K562 (cell line): Measurements from ENCODE around the gene PCP2. TPM values are rescaled to one million over a fixed set of nuclear protein-coding genes. Genes with fewer than 3 reads are reported as not detected.

Experiments
- ATAC-seq: fragments of 200-7000 bp; cut with Tn5 transposase; 3 replicates; pipeline ENCODE4 v1.9.1; 2020; ENCODE audit warnings: moderate library complexity
- BruUV-seq: library from RNA; stranded (reverse); fragments of 400-500 nt; replicated peaks from 2 replicates; lab custom pipeline; 2021; lab: Mats Ljungman, UMichigan
- CTCF ChIA-PET: fragments of 300-600 bp; formaldehyde crosslinking; extraction: SDS; loops from one replicate; lab custom pipeline; 2021; ENCODE audit warnings: low intra/inter-chr PET ratio; lab: Yijun Ruan, JAX
- POLR2A ChIA-PET: fragments of 300-600, 350-650 bp; sonication (Branson Sonifier 250); formaldehyde crosslinking; extraction: SDS; loops from one replicate; lab custom pipeline; 2021; ENCODE audit warnings: antibody characterized with exemption, inconsistent platforms; lab: Yijun Ruan, JAX
- DNase-seq, 4 experiments: peaks; one replicate each; pipeline versions ENCODE4 v3.0.0 to v3.0.0-alpha.2; 2011 to 2018; ENCODE audit warnings: low spot score in 3 of 4, mixed read lengths in 3 of 4; ENCODE audit errors: extremely low read depth in 1 of 4
- FAIRE-seq: peaks from 2 replicates; lab custom pipeline; 2011; peaks lifted over from hg19 to GRCh38; lab: Jason Lieb, UNC
- H2AFZ ChIP-seq: 2 replicates; pipeline ENCODE4 v1.6.0; 2011; ENCODE audit warnings: low read depth, low read length, control low read depth, inconsistent platforms
- H3K27ac ChIP-seq: fragments of 200-600 bp; 3 replicates; pipeline ENCODE4 v1.8.0; 2011; ENCODE audit warnings: low read depth, mild to moderate bottlenecking, control low read depth, inconsistent platforms, low read length, moderate library complexity, mixed read lengths; ENCODE audit errors: extremely low read depth
- H3K27me3 ChIP-seq, 2 experiments: fragments of 300-600 bp in 1 of 2; 2 replicates in 1 of 2; 3 replicates in 1 of 2; pipeline versions ENCODE4 v1.6.0 to v1.8.0; 2011; ENCODE audit warnings: inconsistent platforms in 2 of 2, low read length in 2 of 2, mild to moderate bottlenecking in 1 of 2, mixed read lengths in 1 of 2, moderate library complexity in 1 of 2; ENCODE audit not compliant: control insufficient read depth in 2 of 2, insufficient read depth in 2 of 2
- H3K36me3 ChIP-seq: fragments of 300-600 bp; 3 replicates; pipeline ENCODE4 v1.8.0; 2011; ENCODE audit warnings: mild to moderate bottlenecking, low read length, inconsistent platforms; ENCODE audit not compliant: control insufficient read depth, insufficient read depth
- H3K4me1 ChIP-seq, 2 experiments: fragments of 200-600 bp in 1 of 2; replicated peaks in 1 of 2; 2 replicates in 1 of 2; 3 replicates in 1 of 2; pipeline versions ENCODE4 v1.5.1 to v1.8.0; 2011; ENCODE audit warnings: inconsistent platforms in 2 of 2, low read length in 2 of 2, mild to moderate bottlenecking in 1 of 2, mixed read lengths in 1 of 2, moderate library complexity in 1 of 2; ENCODE audit not compliant: control insufficient read depth in 2 of 2, insufficient read depth in 2 of 2
- H3K4me2 ChIP-seq: 2 replicates; pipeline ENCODE4 v1.6.1; 2011; ENCODE audit warnings: low read length, control low read depth, inconsistent platforms, mixed read lengths; ENCODE audit not compliant: insufficient read depth
- H3K4me3 ChIP-seq: fragments of 200-600 bp; sonication (generic), shearing (Covaris generic); 2 replicates; pipeline ENCODE4 v1.5.1; 2016; ENCODE audit warnings: control low read depth, inconsistent platforms
- H3K79me2 ChIP-seq: fragments of 200-600 bp; 3 replicates; pipeline ENCODE4 v1.8.0; 2011; ENCODE audit warnings: low read length, inconsistent platforms; ENCODE audit not compliant: control insufficient read depth, insufficient read depth
- H3K9ac ChIP-seq, 2 experiments: 2 replicates each; pipeline versions ENCODE4 v1.6.0 to v1.6.1; 2011; ENCODE audit warnings: low read depth in 2 of 2, low read length in 2 of 2, control low read depth in 1 of 2, inconsistent platforms in 1 of 2, mild to moderate bottlenecking in 1 of 2, mixed read lengths in 1 of 2; ENCODE audit not compliant: insufficient read depth in 1 of 2
- H3K9me1 ChIP-seq: one replicate; pipeline ENCODE4 v1.6.0; 2011; ENCODE audit warnings: inconsistent platforms, mild to moderate bottlenecking, low read length, moderate library complexity; ENCODE audit not compliant: control insufficient read depth, insufficient read depth
- H3K9me3 ChIP-seq: replicated peaks from 2 replicates; pipeline ENCODE4 v1.5.1; 2011; ENCODE audit warnings: low read depth, low read length, inconsistent platforms; ENCODE audit not compliant: control insufficient read depth, insufficient read depth
- H4K20me1 ChIP-seq: replicated peaks from 2 replicates; pipeline ENCODE4 v1.6.1; 2011; ENCODE audit warnings: low read length, inconsistent platforms, mixed read lengths; ENCODE audit not compliant: control insufficient read depth, insufficient read depth
- ASH1L ChIP-seq: fragments of 450-650 bp; IDR thresholded peaks from 2 replicates; pipeline ENCODE4 v1.6.1; 2018; ENCODE audit warnings: borderline replicate concordance, mild to moderate bottlenecking, low read depth; ENCODE audit not compliant: partially characterized antibody
- MEIS2 ChIP-seq: fragments of 450-650 bp; IDR thresholded peaks from 2 replicates; pipeline ENCODE4 v1.6.1; 2014; ENCODE audit warnings: mild to moderate bottlenecking; ENCODE audit not compliant: partially characterized antibody
- TEAD1 ChIP-seq, 2 experiments: fragments of 450-650 bp in 1 of 2; sonication (generic) in 1 of 2; formaldehyde crosslinking; IDR thresholded peaks; 2 replicates each; pipeline versions ENCODE4 v1.4.0 to v1.8.0; 2020 to 2022; ENCODE audit warnings: mild to moderate bottlenecking in 2 of 2, missing genetic modification reagents in 1 of 2
- ZBTB17 ChIP-seq: fragments of 450-650 bp; formaldehyde crosslinking; IDR thresholded peaks from 2 replicates; pipeline ENCODE4 v1.4.0; 2020; ENCODE audit warnings: mild to moderate bottlenecking
- WGBS: fragments of 100-300 bp; shearing (Covaris generic); methylation state at CpG from one replicate; pipeline ENCODE4 v1.1.6; 2016; ENCODE audit warnings: low coverage, mixed read lengths; ENCODE audit not compliant: insufficient coverage; ENCODE audit errors: missing lambda C conversion rate; 5-methylcytosine and 5-hydroxymethylcytosine counted together
- in situ Hi-C: fragments of 300-500 bp; cut with MboI; formaldehyde crosslinking; loops from 4 replicates; pipeline ENCODE4 v1.15.0; 2018; ENCODE audit warnings: inconsistent platforms, mixed read lengths
- intact Hi-C: fragments of 100-400 bp; cut with micrococcal nuclease; formaldehyde crosslinking; loops from 2 replicates; pipeline ENCODE4 v1.14.2; 2022
- polyA plus RNA-seq, 8 experiments: library from polyadenylated mRNA; depleted of rRNA in 4 of 8; stranded (reverse) in 5 of 8; unstranded in 3 of 8; fragments of >200 nt; fragmentation: Nextera tagmentation in 2 of 8; fragmentation: Illumina TruSeq in 1 of 8; extraction: Ambion mirVana in 2 of 8; extraction: Trizol in 1 of 8; gene quantifications; 2 replicates each; pipeline versions ENCODE4 v1.2.1 to v1.2.3, GENCODE V29; 2011 to 2014; ENCODE audit warnings: inconsistent platforms in 1 of 8, missing spikeins in 1 of 8
- total RNA-seq, 7 experiments: library from RNA; depleted of rRNA in 6 of 7; stranded (reverse); fragments of >200 nt in 6 of 7; fragmentation: Illumina TruSeq in 2 of 7; extraction: Trizol in 2 of 7; gene quantifications; 2 replicates each; pipeline versions ENCODE4 v1.2.1 to v1.2.3, GENCODE V29; 2011 to 2021; ENCODE audit warnings: low replicate concordance in 1 of 7
- TF ChIP-seq, protein P1 (sequence below): sonication (generic); formaldehyde crosslinking; IDR thresholded peaks from 2 replicates; pipeline ENCODE4 v1.5.0; 2020; ENCODE audit warnings: missing genetic modification reagents
- TF ChIP-seq, protein P2 (sequence below), 2 experiments: fragments of 450-650 bp; formaldehyde crosslinking in 1 of 2; IDR thresholded peaks; 2 replicates each; pipeline versions ENCODE4 v1.4.0 to v1.6.1; 2014 to 2020; ENCODE audit warnings: mild to moderate bottlenecking in 2 of 2, borderline replicate concordance in 1 of 2, low read depth in 1 of 2

The PCP2 gene
- total and polyA plus RNA-seq, 9 of the 15 experiments (the other 6 are each of a cell fraction or from before 2014, with no cell fraction given), result 0.17 to 1.3 (median 0.49) TPM; not detected in 3

DNA sequence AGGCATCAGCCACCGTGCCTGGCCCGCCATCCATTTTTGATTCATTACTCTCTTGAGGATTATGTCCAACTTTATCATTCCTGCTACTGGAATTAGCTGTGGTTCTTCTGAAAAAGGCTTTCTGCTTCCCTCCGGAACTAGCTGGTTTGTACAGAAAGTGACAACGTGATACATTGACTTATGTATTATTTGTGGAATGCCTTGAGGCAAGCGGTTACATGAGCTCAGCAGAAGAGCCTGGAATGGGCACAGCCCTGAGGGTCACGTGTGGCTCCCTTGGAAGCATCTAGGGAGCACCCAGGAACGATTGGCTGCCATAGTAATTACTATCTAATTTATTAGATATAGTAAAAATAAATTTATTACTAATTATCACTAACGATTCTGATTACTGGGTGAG, 20.9 kb upstream of the PCP2 start:
- Histone ChIP-seq H3K4me1 (peaks cover 2 to 9% of the 10 kb centered on the region in 2 experiments; a peak in 3 of 5 replicates), H3K4me2 (no peak overlapping the region), H3K79me2 (no peaks in the 10 kb centered on the region), H3K9me1 (no peaks in the 10 kb centered on the region), H2AFZ (no peak overlapping the region), H3K27ac (no peak overlapping the region), H3K4me3 (no peak overlapping the region), H4K20me1 (no peaks in the 10 kb centered on the region), H3K36me3 (no peaks in the 10 kb centered on the region), H3K27me3 (peaks cover 4% of the 10 kb centered on the region in 2 experiments; a peak in 2 of 5 replicates), H3K9ac (no peak overlapping the region), H3K9me3 (no peaks in the 10 kb centered on the region)
- FAIRE-seq, result peak; percentile 29
- in situ Hi-C loops, result no loop called here
- TF ChIP-seq MEIS2, result peak; percentile 23
- TF ChIP-seq TEAD1 (CRISPR knock-in tag; IDR thresholded peaks at IDR 0.05), result no peak
- no peak for TF ChIP-seq ZBTB17 (CRISPR knock-in tag)
- TF ChIP-seq ASH1L, result no peak
- TF ChIP-seq, protein P1, sequence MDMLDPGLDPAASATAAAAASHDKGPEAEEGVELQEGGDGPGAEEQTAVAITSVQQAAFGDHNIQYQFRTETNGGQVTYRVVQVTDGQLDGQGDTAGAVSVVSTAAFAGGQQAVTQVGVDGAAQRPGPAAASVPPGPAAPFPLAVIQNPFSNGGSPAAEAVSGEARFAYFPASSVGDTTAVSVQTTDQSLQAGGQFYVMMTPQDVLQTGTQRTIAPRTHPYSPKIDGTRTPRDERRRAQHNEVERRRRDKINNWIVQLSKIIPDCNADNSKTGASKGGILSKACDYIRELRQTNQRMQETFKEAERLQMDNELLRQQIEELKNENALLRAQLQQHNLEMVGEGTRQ, result 0 out of 2 replicates have a peak, but pooled peaks have one; percentile 13
- TF ChIP-seq, protein P2, sequence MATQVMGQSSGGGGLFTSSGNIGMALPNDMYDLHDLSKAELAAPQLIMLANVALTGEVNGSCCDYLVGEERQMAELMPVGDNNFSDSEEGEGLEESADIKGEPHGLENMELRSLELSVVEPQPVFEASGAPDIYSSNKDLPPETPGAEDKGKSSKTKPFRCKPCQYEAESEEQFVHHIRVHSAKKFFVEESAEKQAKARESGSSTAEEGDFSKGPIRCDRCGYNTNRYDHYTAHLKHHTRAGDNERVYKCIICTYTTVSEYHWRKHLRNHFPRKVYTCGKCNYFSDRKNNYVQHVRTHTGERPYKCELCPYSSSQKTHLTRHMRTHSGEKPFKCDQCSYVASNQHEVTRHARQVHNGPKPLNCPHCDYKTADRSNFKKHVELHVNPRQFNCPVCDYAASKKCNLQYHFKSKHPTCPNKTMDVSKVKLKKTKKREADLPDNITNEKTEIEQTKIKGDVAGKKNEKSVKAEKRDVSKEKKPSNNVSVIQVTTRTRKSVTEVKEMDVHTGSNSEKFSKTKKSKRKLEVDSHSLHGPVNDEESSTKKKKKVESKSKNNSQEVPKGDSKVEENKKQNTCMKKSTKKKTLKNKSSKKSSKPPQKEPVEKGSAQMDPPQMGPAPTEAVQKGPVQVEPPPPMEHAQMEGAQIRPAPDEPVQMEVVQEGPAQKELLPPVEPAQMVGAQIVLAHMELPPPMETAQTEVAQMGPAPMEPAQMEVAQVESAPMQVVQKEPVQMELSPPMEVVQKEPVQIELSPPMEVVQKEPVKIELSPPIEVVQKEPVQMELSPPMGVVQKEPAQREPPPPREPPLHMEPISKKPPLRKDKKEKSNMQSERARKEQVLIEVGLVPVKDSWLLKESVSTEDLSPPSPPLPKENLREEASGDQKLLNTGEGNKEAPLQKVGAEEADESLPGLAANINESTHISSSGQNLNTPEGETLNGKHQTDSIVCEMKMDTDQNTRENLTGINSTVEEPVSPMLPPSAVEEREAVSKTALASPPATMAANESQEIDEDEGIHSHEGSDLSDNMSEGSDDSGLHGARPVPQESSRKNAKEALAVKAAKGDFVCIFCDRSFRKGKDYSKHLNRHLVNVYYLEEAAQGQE (IDR thresholded peaks at IDR 0.05; ENCODE audit: borderline replicate concordance), result peak; percentile 31; the same call in 1 of the 2 replicates
- TF ChIP-seq, protein P2 (CRISPR knock-in tag; IDR thresholded peaks at IDR 0.05; ENCODE audit: low read depth), result no peak
- no TSS peak for BruUV-seq
- no peak for DNase-seq
- no peak for ATAC-seq
- ChIA-PET POLR2A (interaction anchor here (1.1 kb wide), 1 partner anchor 14 kb away, joined by 3 read pairs; the partner anchor contains the start of gene RETN), CTCF (no interaction called here)
- intact Hi-C loops, result no loop called here
- 24% methylated on average over 8 of the region's 8 CpGs for WGBS
